H1 (cell line): ENCODE results near the gene LYPD1. TPM values are rescaled to one million over a fixed set of nuclear protein-coding genes. Genes with fewer than 3 reads are reported as not detected.

ENCODE experiments used
- CTCF ChIA-PET: fragments of 300-600 bp; sonication (Branson Sonifier 250); formaldehyde crosslinking; loops from one replicate; lab custom pipeline; 2021; ENCODE audit not compliant: partially characterized antibody; lab: Charles Lee
- POLR2A ChIA-PET: fragments of 300-600 bp; sonication (Branson Sonifier 250); formaldehyde crosslinking; loops from one replicate; lab custom pipeline; 2021; ENCODE audit warnings: inconsistent platforms; ENCODE audit not compliant: partially characterized antibody; lab: Charles Lee
- DNase-seq, 2 experiments: peaks; one replicate each; pipeline versions ENCODE4 v3.0.0 to v3.0.0-alpha.2; 2010 to 2022; ENCODE audit warnings: low spot score in 2 of 2, low read depth in 1 of 2, mixed read lengths in 1 of 2
- FAIRE-seq: peaks from 2 replicates; lab custom pipeline; 2011; peaks lifted over from hg19 to GRCh38; lab: Jason Lieb, UNC
- H2AFZ ChIP-seq: 2 replicates; pipeline ENCODE4 v1.8.1; 2012; ENCODE audit warnings: low read length, inconsistent platforms
- H2AK5ac ChIP-seq: 2 replicates; pipeline ENCODE4 v1.6.1; 2013; ENCODE audit warnings: low read depth, low read length
- H2BK120ac ChIP-seq: replicated peaks from 2 replicates; pipeline ENCODE3; 2013; ENCODE audit warnings: low read depth, low read length, inconsistent platforms
- H2BK12ac ChIP-seq: 2 replicates; pipeline ENCODE4 v1.6.1; 2013; ENCODE audit warnings: low read depth, low read length
- H2BK15ac ChIP-seq: 2 replicates; pipeline ENCODE4 v1.6.1; 2013; ENCODE audit warnings: low read length
- H2BK20ac ChIP-seq: 2 replicates; pipeline ENCODE4 v1.6.1; 2013; ENCODE audit warnings: low read length
- H2BK5ac ChIP-seq: 2 replicates; pipeline ENCODE4 v1.6.1; 2013; ENCODE audit warnings: low read depth, low read length
- H3K14ac ChIP-seq: 2 replicates; pipeline ENCODE4 v1.6.1; 2013; ENCODE audit warnings: inconsistent platforms; ENCODE audit not compliant: insufficient read length
- H3K18ac ChIP-seq: 2 replicates; pipeline ENCODE4 v1.6.1; 2013; ENCODE audit warnings: low read length; ENCODE audit errors: extremely low read depth
- H3K23ac ChIP-seq: 2 replicates; pipeline ENCODE4 v1.6.1; 2013; ENCODE audit warnings: inconsistent platforms; ENCODE audit not compliant: insufficient read length
- H3K23me2 ChIP-seq: 2 replicates; pipeline ENCODE4 v1.6.1; 2013; ENCODE audit warnings: low read depth, low read length
- H3K27ac ChIP-seq: 2 replicates; pipeline ENCODE4 v1.6.1; 2011; ENCODE audit warnings: low read depth, low read length, inconsistent platforms
- H3K27me3 ChIP-seq, 4 experiments: replicated peaks in 1 of 4; 1 replicate in 1 of 4; 2 replicates in 3 of 4; pipeline versions ENCODE4 v1.6.1 to v1.8.1; 2011 to 2013; ENCODE audit warnings: low read length in 3 of 4, mild to moderate bottlenecking in 3 of 4, inconsistent platforms in 2 of 4, mixed read lengths in 2 of 4, moderate library complexity in 1 of 4; ENCODE audit not compliant: control insufficient read depth in 3 of 4, insufficient read depth in 3 of 4; ENCODE audit errors: extremely low read depth in 1 of 4
- H3K36me3 ChIP-seq, 4 experiments: 2 replicates each; pipeline versions ENCODE4 v1.6.1 to v1.8.1; 2011 to 2013; ENCODE audit warnings: mild to moderate bottlenecking in 4 of 4, low read length in 3 of 4, moderate library complexity in 2 of 4, control low read depth in 1 of 4, inconsistent platforms in 1 of 4; ENCODE audit not compliant: insufficient read depth in 4 of 4, control insufficient read depth in 2 of 4
- H3K4ac ChIP-seq: replicated peaks from 2 replicates; pipeline ENCODE3; 2013; ENCODE audit warnings: low read length, low read depth, mixed read lengths, inconsistent platforms; ENCODE audit not compliant: insufficient read length
- H3K4me1 ChIP-seq, 4 experiments: replicated peaks in 1 of 4; 1 replicate in 1 of 4; 2 replicates in 3 of 4; pipeline versions ENCODE4 v1.6.1 to v1.8.1; 2011 to 2013; ENCODE audit warnings: low read length in 3 of 4, inconsistent platforms in 2 of 4, mixed read lengths in 1 of 4; ENCODE audit not compliant: insufficient read depth in 4 of 4, control insufficient read depth in 3 of 4
- H3K4me2 ChIP-seq, 2 experiments: 2 replicates each; pipeline versions ENCODE4 v1.6.1 to v1.8.1; 2011 to 2013; ENCODE audit warnings: low read depth in 2 of 2, low read length in 2 of 2, control low read depth in 1 of 2, inconsistent platforms in 1 of 2, mild to moderate bottlenecking in 1 of 2; ENCODE audit not compliant: insufficient read depth in 1 of 2
- H3K4me3 ChIP-seq, 4 experiments: fragments of 200-600, 300-600 bp in 1 of 4; sonication (generic), shearing (Covaris generic), sonication (Bioruptor Twin) in 1 of 4; 2 replicates each; pipeline versions ENCODE4 v1.5.1 to v1.8.1; 2011 to 2016; ENCODE audit warnings: low read length in 4 of 4, low read depth in 3 of 4, control low read depth in 2 of 4, inconsistent platforms in 2 of 4, mild to moderate bottlenecking in 2 of 4, mixed read lengths in 1 of 4, moderate library complexity in 1 of 4; ENCODE audit not compliant: insufficient read depth in 2 of 4; ENCODE audit errors: extremely low read depth in 1 of 4
- H3K56ac ChIP-seq: replicated peaks from 2 replicates; pipeline ENCODE3; 2013; ENCODE audit warnings: low read depth, mild to moderate bottlenecking, mixed read lengths, low read length, inconsistent platforms; ENCODE audit not compliant: insufficient read length
- H3K79me1 ChIP-seq: 2 replicates; pipeline ENCODE4 v1.6.1; 2013; ENCODE audit warnings: low read depth, low read length, control low read depth
- H3K79me2 ChIP-seq, 2 experiments: 2 replicates each; pipeline versions ENCODE4 v1.6.1 to v1.8.1; 2012 to 2013; ENCODE audit warnings: low read length in 2 of 2, mild to moderate bottlenecking in 2 of 2, inconsistent platforms in 1 of 2; ENCODE audit not compliant: insufficient read depth in 2 of 2, control insufficient read depth in 1 of 2
- H3K9ac ChIP-seq, 4 experiments: replicated peaks in 1 of 4; 1 replicate in 1 of 4; 2 replicates in 3 of 4; pipeline versions ENCODE4 v1.6.1 to v1.8.1; 2011 to 2013; ENCODE audit warnings: low read depth in 3 of 4, low read length in 3 of 4, control low read depth in 2 of 4, mild to moderate bottlenecking in 2 of 4, moderate library complexity in 2 of 4, inconsistent platforms in 1 of 4; ENCODE audit errors: extremely low read depth in 1 of 4
- H3K9me3 ChIP-seq, 2 experiments: 2 replicates each; pipeline versions ENCODE4 v1.6.1 to v1.8.1; 2012 to 2013; ENCODE audit warnings: mild to moderate bottlenecking in 2 of 2, moderate library complexity in 2 of 2, control low read depth in 1 of 2, inconsistent platforms in 1 of 2, low read depth in 1 of 2, low read length in 1 of 2, mixed read lengths in 1 of 2; ENCODE audit not compliant: insufficient read depth in 2 of 2
- H4K20me1 ChIP-seq, 2 experiments: replicated peaks in 1 of 2; 2 replicates each; pipeline versions ENCODE3 to v1.8.1; 2011 to 2013; ENCODE audit warnings: inconsistent platforms in 2 of 2, low read length in 2 of 2, mild to moderate bottlenecking in 1 of 2; ENCODE audit not compliant: insufficient read depth in 2 of 2, control insufficient read depth in 1 of 2
- H4K5ac ChIP-seq: 2 replicates; pipeline ENCODE4 v1.6.1; 2013; ENCODE audit warnings: low read length, low read depth, mixed read lengths, inconsistent platforms; ENCODE audit not compliant: insufficient read length
- H4K8ac ChIP-seq: 2 replicates; pipeline ENCODE4 v1.8.0; 2013; ENCODE audit warnings: mild to moderate bottlenecking, moderate library complexity, low read length, inconsistent platforms; ENCODE audit not compliant: insufficient read depth; ENCODE audit errors: extremely low read depth
- H4K91ac ChIP-seq: replicated peaks from 2 replicates; pipeline ENCODE3; 2013; ENCODE audit warnings: low read length, mixed read lengths, inconsistent platforms; ENCODE audit not compliant: insufficient read length
- SIRT6 ChIP-seq: IDR thresholded peaks from one replicate; pipeline ENCODE4 v1.7.1; 2012; ENCODE audit warnings: low read length, inconsistent platforms
- TEAD4 ChIP-seq: IDR thresholded peaks from 2 replicates; pipeline ENCODE4 v1.6.1; 2012; ENCODE audit warnings: low read depth, low read length, inconsistent platforms, mixed read lengths
- WGBS, 2 experiments: shearing (Covaris generic) in 1 of 2; methylation state at CpG; one replicate each; pipeline versions ENCODE4 v1.1.6 to v1.1.7; 2013 to 2015; ENCODE audit warnings: low lambda C conversion rate in 2 of 2, mixed read lengths in 2 of 2, inconsistent platforms in 1 of 2, low coverage in 1 of 2, missing lambda C conversion rate in 1 of 2; ENCODE audit not compliant: insufficient replicate concordance in 2 of 2, insufficient coverage in 1 of 2, insufficient read length in 1 of 2; ENCODE audit errors: extremely low coverage in 1 of 2, missing lambda C conversion rate in 1 of 2; 5-methylcytosine and 5-hydroxymethylcytosine counted together
- polyA plus RNA-seq, 7 experiments: library from polyadenylated mRNA; depleted of rRNA in 3 of 7; stranded (reverse) in 5 of 7; unstranded in 2 of 7; fragments of >200 nt in 5 of 7; fragments of 200-250 nt in 2 of 7; gene quantifications; 1 replicate in 5 of 7; 2 replicates in 1 of 7; 4 replicates in 1 of 7; pipeline versions ENCODE4 v1.2.1 to v1.2.3, GENCODE V29; 2011 to 2013; ENCODE audit warnings: missing spikeins in 2 of 7, mixed read lengths in 2 of 7
- total RNA-seq: library from RNA; stranded (reverse); fragmentation: NEBNext Ultra II Directional; extraction: Animal tissue kit (Norgen Biotek cat#: 25700); gene quantifications from 2 replicates; pipeline ENCODE4 v1.2.1, GENCODE V29; 2021

Gene LYPD1
- total and polyA plus RNA-seq, 2 of the 8 experiments (the other 6 are each of a cell fraction or from before 2014, with no cell fraction given) = 1.9 to 2.7 TPM

- H3K56ac ChIP-seq = no peak overlapping the region
- no peak for FAIRE-seq
- no peaks in the 10 kb centered on the region for H3K9me3 ChIP-seq
- no peaks in the 10 kb centered on the region for H3K36me3 ChIP-seq
- no peak overlapping the region for H2BK12ac ChIP-seq
- H3K4me3 ChIP-seq = no peak overlapping the region
- H3K27ac ChIP-seq = no peak overlapping the region
- H3K79me1 ChIP-seq = no peaks in the 10 kb centered on the region
- peaks cover 0 to 6% (median 3%) of the 10 kb centered on the region in 4 experiments; a peak in 4 of 7 replicates for H3K4me1 ChIP-seq
- no peak overlapping the region for H4K91ac ChIP-seq
- H2AFZ ChIP-seq = no peak overlapping the region
- no peaks in the 10 kb centered on the region for H3K23me2 ChIP-seq
- 0 out of 4 replicates have a peak overlapping the region, but pooled peaks of 1 of the 2 experiments have one; percentile 25 for H3K4me2 ChIP-seq
- no peak overlapping the region for H3K9ac ChIP-seq
- H3K27me3 ChIP-seq = no peaks in the 10 kb centered on the region
- 0 out of 2 replicates have a peak overlapping the region, but pooled peaks have one; percentile 2 for H3K18ac ChIP-seq
- ChIA-PET POLR2A (no interaction called here), CTCF (interaction anchor here (1.1 to 1.5 kb wide), 2 partner anchors 10 to 47 kb away, joined by 3 to 4 read pairs; no protein-coding TSS in a partner anchor)
- no peak overlapping the region for H2AK5ac ChIP-seq
- DNase-seq = no peak
- H2BK120ac ChIP-seq = no peak overlapping the region
- H2BK20ac ChIP-seq = no peak overlapping the region
- no peak overlapping the region for H4K5ac ChIP-seq
- H4K20me1 ChIP-seq = no peaks in the 10 kb centered on the region
- H2BK15ac ChIP-seq = no peak overlapping the region; the same call in 1 of the 2 replicates
- H3K23ac ChIP-seq = no peak overlapping the region
- H3K14ac ChIP-seq = no peak overlapping the region
- no peaks in the 10 kb centered on the region for H3K79me2 ChIP-seq
- whole genome bisulfite sequencing, 2 experiments = 78% methylated on average over 14 of the region's 14 CpGs; no CpG with 5 or more reads in 1 of the 2 experiments
- no peak overlapping the region for H3K4ac ChIP-seq
- no peak overlapping the region for H4K8ac ChIP-seq
- TF ChIP-seq TEAD4 (peak; percentile 21; the same call in 1 of the 2 replicates), SIRT6 (no peak)
- no peak overlapping the region for H2BK5ac ChIP-seq
Observed at GRCh38 chr2:132605236-132606180, 64.5 kb downstream of the LYPD1 start.
